Esophagus muscularis mucosa (tissue), 4 donors: ENCODE results near the gene DAAM1. TPM values are rescaled to one million over a fixed set of nuclear protein-coding genes. Genes with fewer than 3 reads are reported as not detected.
A peak's percentile ranks its signal among the peaks of the same experiment; 100 is the strongest.

Experiments
- DNase-seq: peaks from one replicate; pipeline ENCODE4 v3.0.0-alpha.2; 2017; ENCODE audit errors: extremely low spot score
- H3K27ac ChIP-seq, 4 donors: fragments of 200-600 bp; sonication (generic); replicated peaks in 1 of 4; 1 replicate in 3 of 4; 2 replicates in 1 of 4; pipeline ENCODE4 v1.5.1; 2016 to 2019; ENCODE audit warnings: mild to moderate bottlenecking in 1 of 4
- H3K27me3 ChIP-seq, 4 donors: fragments of 200-600 bp; sonication (generic); one replicate each; pipeline versions ENCODE4 v1.5.1 to v1.6.0; 2016 to 2019
- H3K36me3 ChIP-seq, 4 donors: fragments of 200-600 bp; sonication (generic); one replicate each; pipeline ENCODE4 v1.5.1; 2016 to 2019
- H3K4me1 ChIP-seq, 4 donors: fragments of 200-600 bp; sonication (generic); one replicate each; pipeline ENCODE4 v1.5.1; 2016 to 2019
- H3K4me3 ChIP-seq, 4 donors: fragments of 200-600 bp; sonication (generic); 1 replicate in 2 of 4; 2 replicates in 2 of 4; pipeline ENCODE4 v1.5.1; 2016 to 2019; ENCODE audit warnings: mild to moderate bottlenecking in 4 of 4, moderate library complexity in 1 of 4
- H3K9me3 ChIP-seq, 4 donors: fragments of 200-600 bp; sonication (generic); 1 replicate in 3 of 4; 2 replicates in 1 of 4; pipeline ENCODE4 v1.5.1; 2016 to 2019
- EP300 ChIP-seq: sonication (generic); formaldehyde crosslinking; IDR thresholded peaks from one replicate; pipeline ENCODE4 v1.6.1; 2017; ENCODE audit warnings: antibody characterized with exemption
- POLR2A ChIP-seq: fragments of 450-650 bp; IDR thresholded peaks from one replicate; pipeline ENCODE4 v1.6.1; 2017; ENCODE audit warnings: antibody characterized with exemption, moderate library complexity, mild to moderate bottlenecking, low read depth
- POLR2AphosphoS5 ChIP-seq, 2 donors: sonication (generic); formaldehyde crosslinking; IDR thresholded peaks; one replicate each; pipeline ENCODE4 v1.6.1; 2017; ENCODE audit warnings: antibody characterized with exemption in 2 of 2
- WGBS: methylation state at CpG from one replicate; pipeline ENCODE4 v1.1.5; 2018; 5-methylcytosine and 5-hydroxymethylcytosine counted together
- intact Hi-C: fragments of 100-400 bp; cut with DNase I; formaldehyde crosslinking; loops from one replicate; pipeline ENCODE4 v1.15.1; 2023
- total RNA-seq, 4 donors: library from RNA; depleted of rRNA; stranded (reverse); fragments of >200 nt; gene quantifications; one replicate each; pipeline versions ENCODE4 v1.1.0 to v1.2.1, GENCODE V29; 2016
- TF ChIP-seq, protein P1 (sequence below), 3 experiments: fragments of 200-600 bp in 2 of 3; fragments of 450-650 bp in 1 of 3; sonication (generic) in 2 of 3; IDR thresholded peaks; one replicate each; pipeline ENCODE4 v1.5.1; 2017 to 2019; ENCODE audit warnings: antibody characterized with exemption in 3 of 3, mild to moderate bottlenecking in 2 of 3, moderate library complexity in 1 of 3

Gene DAAM1
- total RNA-seq, 4 donors from 2014 or later: 64.3 to 110 (median 72.5) TPM

DNA sequence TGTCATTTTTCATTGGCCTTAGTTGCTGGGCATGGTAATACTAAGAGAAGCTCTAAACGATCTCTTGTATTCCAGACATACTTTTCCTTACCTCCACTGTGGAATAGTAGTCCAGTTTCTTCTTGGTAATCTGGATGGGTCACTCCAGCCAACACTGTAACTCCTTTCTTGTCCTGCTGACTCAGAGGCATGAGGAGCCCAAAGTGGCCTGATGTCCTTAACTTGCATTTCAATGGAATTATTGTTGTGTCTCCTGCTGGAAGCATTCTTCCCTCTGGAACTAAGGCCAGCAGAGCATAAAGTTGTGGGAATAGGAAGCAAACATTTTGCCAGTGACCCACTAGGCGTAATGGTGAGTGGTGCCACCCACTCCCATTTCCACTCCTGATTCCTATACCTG is 33.1 kb downstream of the DAAM1 start:
- H3K27me3 ChIP-seq: no peaks in the 10 kb centered on the region
- H3K4me3 ChIP-seq: no peak overlapping the region
- H3K27ac ChIP-seq: peak overlapping the region in 1 of 4 donors; percentile 1
- intact Hi-C loops: no loop called here
- TF ChIP-seq, protein P1, sequence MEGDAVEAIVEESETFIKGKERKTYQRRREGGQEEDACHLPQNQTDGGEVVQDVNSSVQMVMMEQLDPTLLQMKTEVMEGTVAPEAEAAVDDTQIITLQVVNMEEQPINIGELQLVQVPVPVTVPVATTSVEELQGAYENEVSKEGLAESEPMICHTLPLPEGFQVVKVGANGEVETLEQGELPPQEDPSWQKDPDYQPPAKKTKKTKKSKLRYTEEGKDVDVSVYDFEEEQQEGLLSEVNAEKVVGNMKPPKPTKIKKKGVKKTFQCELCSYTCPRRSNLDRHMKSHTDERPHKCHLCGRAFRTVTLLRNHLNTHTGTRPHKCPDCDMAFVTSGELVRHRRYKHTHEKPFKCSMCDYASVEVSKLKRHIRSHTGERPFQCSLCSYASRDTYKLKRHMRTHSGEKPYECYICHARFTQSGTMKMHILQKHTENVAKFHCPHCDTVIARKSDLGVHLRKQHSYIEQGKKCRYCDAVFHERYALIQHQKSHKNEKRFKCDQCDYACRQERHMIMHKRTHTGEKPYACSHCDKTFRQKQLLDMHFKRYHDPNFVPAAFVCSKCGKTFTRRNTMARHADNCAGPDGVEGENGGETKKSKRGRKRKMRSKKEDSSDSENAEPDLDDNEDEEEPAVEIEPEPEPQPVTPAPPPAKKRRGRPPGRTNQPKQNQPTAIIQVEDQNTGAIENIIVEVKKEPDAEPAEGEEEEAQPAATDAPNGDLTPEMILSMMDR (IDR thresholded peaks at IDR 0.05): no peak
- TF ChIP-seq EP300 (no peak), POLR2A (no peak), POLR2AphosphoS5 (IDR thresholded peaks at IDR 0.05) (no peak)
- no peak for DNase-seq
- H3K36me3 ChIP-seq: no peaks in the 10 kb centered on the region
- 81% methylated on average over 2 of the region's 2 CpGs for WGBS
- H3K9me3 ChIP-seq: no peaks in the 10 kb centered on the region
- peaks cover 70 to 98% (median 84%) of the 10 kb centered on the region in 4 donors for H3K4me1 ChIP-seq

DNA sequence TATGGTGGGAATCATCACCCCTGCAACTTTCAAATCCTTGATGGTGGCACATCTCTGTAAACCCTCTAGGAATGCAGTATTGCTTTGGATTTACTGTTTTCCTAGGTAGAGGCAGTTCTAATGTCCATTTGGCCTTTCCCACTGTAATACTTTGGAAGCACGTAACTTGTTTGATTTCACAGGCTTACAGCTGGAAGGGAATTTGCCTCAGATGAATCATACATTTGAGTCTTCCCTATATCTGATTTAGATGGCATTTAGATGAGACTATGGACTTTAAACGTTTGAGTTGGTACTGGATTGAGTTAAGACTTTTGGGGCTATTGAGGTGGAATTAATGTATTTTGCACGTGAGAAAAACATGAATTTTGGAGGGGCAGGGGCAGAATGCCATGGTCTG is 35.9 kb downstream of the DAAM1 start:
- intact Hi-C loops: no loop called here
- DNase-seq: no peak
- H3K4me1 ChIP-seq: peaks cover 73 to 99% (median 85%) of the 10 kb centered on the region in 4 donors
- WGBS: 86% methylated on average over 3 of the region's 3 CpGs
- no peaks in the 10 kb centered on the region for H3K9me3 ChIP-seq
- H3K27ac ChIP-seq: no peak overlapping the region
- TF ChIP-seq POLR2AphosphoS5 (IDR thresholded peaks at IDR 0.05) (no peak), EP300 (no peak), POLR2A (no peak)
- TF ChIP-seq, protein P1 (IDR thresholded peaks at IDR 0.05): no peak
- no peak overlapping the region for H3K4me3 ChIP-seq
- H3K27me3 ChIP-seq: no peaks in the 10 kb centered on the region
- H3K36me3 ChIP-seq: no peaks in the 10 kb centered on the region

DNA sequence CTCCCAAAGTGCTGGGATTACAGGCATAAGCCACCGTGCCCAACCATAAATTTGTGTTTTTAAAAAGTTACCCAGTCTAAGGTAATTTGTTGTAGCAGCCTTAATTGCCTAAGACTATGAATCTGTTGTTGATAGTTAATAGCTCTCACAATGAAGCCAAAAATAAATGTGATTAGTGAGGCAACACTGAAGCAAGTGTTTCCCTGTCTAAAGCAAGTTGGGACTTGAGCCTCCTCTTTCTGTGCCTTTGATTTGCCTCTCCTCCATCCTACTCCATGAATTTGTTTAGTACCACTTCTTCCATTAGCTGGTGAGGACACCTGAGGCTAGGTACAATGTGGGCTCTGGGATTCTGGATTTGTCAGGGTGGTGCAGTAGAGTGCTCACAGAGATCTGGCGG is 36.8 kb downstream of the DAAM1 start:
- intact Hi-C loops: no loop called here
- Histone ChIP-seq H3K36me3 (no peaks in the 10 kb centered on the region), H3K27me3 (no peaks in the 10 kb centered on the region), H3K27ac (peak overlapping the region; percentile 20 to 46 (median 32)), H3K4me3 (no peak overlapping the region), H3K9me3 (no peaks in the 10 kb centered on the region), H3K4me1 (peaks cover 70 to 99% (median 85%) of the 10 kb centered on the region in 4 donors)
- no peak for DNase-seq
- 71% methylated on average over 2 of the region's 2 CpGs for WGBS
- TF ChIP-seq POLR2A (no peak), EP300 (no peak), POLR2AphosphoS5 (IDR thresholded peaks at IDR 0.05) (no peak)
- TF ChIP-seq, protein P1 (IDR thresholded peaks at IDR 0.05): no peak

DNA sequence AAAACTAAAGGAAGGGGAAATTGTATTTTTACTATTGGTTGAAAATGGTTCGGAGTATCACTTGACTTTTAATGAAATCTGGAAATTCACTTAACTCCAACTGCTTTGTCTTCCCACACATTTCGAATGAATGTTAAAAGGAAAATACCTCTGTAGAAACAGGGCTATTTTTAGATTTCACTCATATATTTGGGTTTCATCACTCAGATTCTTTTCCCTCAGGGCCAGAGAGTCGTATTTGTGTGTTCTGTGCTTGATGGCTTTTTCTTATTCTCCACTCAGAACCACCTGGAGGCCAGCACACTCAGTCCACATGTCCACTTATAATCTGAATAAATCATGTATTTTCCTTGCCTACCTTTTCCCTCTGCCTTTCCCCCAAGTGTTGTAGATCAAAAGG is 40.0 kb downstream of the DAAM1 start:
- no peak for DNase-seq
- Histone ChIP-seq H3K27ac (peak overlapping the region; percentile 44 to 57 (median 48)), H3K9me3 (no peaks in the 10 kb centered on the region), H3K27me3 (no peaks in the 10 kb centered on the region), H3K4me3 (no peak overlapping the region), H3K36me3 (no peaks in the 10 kb centered on the region), H3K4me1 (peaks cover 73 to 95% (median 85%) of the 10 kb centered on the region in 4 donors)
- 32% methylated on average over 3 of the region's 3 CpGs for WGBS
- TF ChIP-seq POLR2A (no peak), POLR2AphosphoS5 (IDR thresholded peaks at IDR 0.05) (no peak), EP300 (no peak)
- TF ChIP-seq, protein P1 (IDR thresholded peaks at IDR 0.05): no peak
- intact Hi-C loops: no loop called here

DNA sequence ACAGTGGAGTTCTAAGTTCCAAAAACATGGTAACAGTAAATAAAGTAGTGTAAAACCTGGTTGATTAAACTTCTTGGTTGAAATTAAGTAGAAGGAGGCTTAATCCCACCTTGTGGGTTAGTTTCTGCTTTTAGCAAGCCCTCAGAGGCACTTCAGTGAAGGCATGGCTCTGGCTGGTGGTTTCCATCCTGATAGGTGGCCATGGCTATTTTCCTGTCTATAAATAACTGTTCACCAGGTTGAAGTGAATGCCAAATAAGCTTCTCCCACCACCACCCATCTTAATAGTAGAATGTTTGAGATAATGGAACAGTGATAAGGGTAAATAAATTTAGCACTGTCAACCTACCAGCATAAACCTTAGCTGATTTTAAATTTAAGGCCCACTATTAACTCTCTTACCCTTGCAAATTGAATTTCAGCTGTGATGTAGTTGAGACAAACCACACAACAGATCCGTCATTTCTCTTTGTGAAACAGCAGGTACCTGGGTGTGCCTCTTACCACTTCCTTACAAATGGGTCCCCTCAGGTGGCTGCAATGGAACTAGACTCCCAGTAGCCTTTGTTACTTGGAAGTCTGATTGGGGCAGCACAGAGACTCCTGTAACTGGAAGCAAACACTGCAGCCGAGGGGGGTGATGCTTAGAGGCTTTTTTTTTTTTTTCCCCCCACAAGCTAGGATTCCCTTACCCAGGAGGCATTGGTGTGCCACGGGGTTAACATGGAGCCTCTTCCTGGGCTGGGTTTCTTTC is 41.4 kb downstream of the DAAM1 start:
- H3K9me3 ChIP-seq: no peaks in the 10 kb centered on the region
- peak overlapping the region; percentile 16 to 57 (median 42) for H3K27ac ChIP-seq
- TF ChIP-seq, protein P1 (IDR thresholded peaks at IDR 0.05): no peak
- TF ChIP-seq EP300: no peak
- TF ChIP-seq POLR2AphosphoS5 (IDR thresholded peaks at IDR 0.05): no peak
- TF ChIP-seq POLR2A: no peak
- intact Hi-C loops: no loop called here
- H3K36me3 ChIP-seq: no peaks in the 10 kb centered on the region
- H3K4me3 ChIP-seq: no peak overlapping the region
- no peaks in the 10 kb centered on the region for H3K27me3 ChIP-seq
- peaks cover 62 to 82% (median 75%) of the 10 kb centered on the region in 4 donors for H3K4me1 ChIP-seq
- DNase-seq: no peak
- WGBS: 80% methylated on average over 3 of the region's 3 CpGs
